IMR-90 (cell line): Measurements from ENCODE around the gene CFAP299. TPM values are rescaled to one million over a fixed set of nuclear protein-coding genes. Genes with fewer than 3 reads are reported as not detected.
A peak's percentile ranks its signal among the peaks of the same experiment; 100 is the strongest.

Experiments used
- ATAC-seq: fragments of 200-7000 bp; cut with Tn5 transposase; 2 replicates; pipeline ENCODE4 v1.9.1; 2020; ENCODE audit warnings: low read depth, mild to moderate bottlenecking, moderate library complexity
- BruUV-seq: library from RNA; stranded (reverse); fragments of 400-500 nt; replicated peaks from 2 replicates; lab custom pipeline; 2021; lab: Mats Ljungman, UMichigan
- CTCF ChIA-PET: fragments of 300-600 bp; formaldehyde crosslinking; extraction: SDS; loops from one replicate; lab custom pipeline; 2021; ENCODE audit warnings: antibody characterized with exemption; lab: Yijun Ruan, JAX
- POLR2A ChIA-PET: fragments of 300-600 bp; sonication (Branson Sonifier 250); formaldehyde crosslinking; loops from one replicate; lab custom pipeline; 2022; ENCODE audit warnings: antibody characterized with exemption; ENCODE audit not compliant: unreplicated experiment; lab: Charles Lee
- DNase-seq: peaks from one replicate; pipeline ENCODE4 v3.0.0; 2013
- H2AFZ ChIP-seq: replicated peaks from 2 replicates; pipeline ENCODE3; 2013; ENCODE audit warnings: low read length, mild to moderate bottlenecking; ENCODE audit not compliant: poor library complexity
- H2AK5ac ChIP-seq: 2 replicates; pipeline ENCODE4 v1.6.1; 2013; ENCODE audit warnings: low read depth, low read length, inconsistent platforms
- H2AK9ac ChIP-seq: replicated peaks from 2 replicates; pipeline ENCODE3; 2013; ENCODE audit warnings: mild to moderate bottlenecking, low read depth, low read length, moderate library complexity; ENCODE audit not compliant: poor library complexity
- H2BK120ac ChIP-seq: 2 replicates; pipeline ENCODE4 v1.6.1; 2013; ENCODE audit warnings: low read depth, low read length, inconsistent platforms
- H2BK15ac ChIP-seq: 3 replicates; pipeline ENCODE4 v1.6.1; 2013; ENCODE audit warnings: low read depth, low read length, inconsistent platforms
- H2BK20ac ChIP-seq: 2 replicates; pipeline ENCODE4 v1.6.1; 2013; ENCODE audit warnings: low read depth, mild to moderate bottlenecking, inconsistent platforms, low read length, moderate library complexity
- H2BK5ac ChIP-seq: 2 replicates; pipeline ENCODE4 v1.6.1; 2013; ENCODE audit warnings: mild to moderate bottlenecking, low read depth, low read length, inconsistent platforms; ENCODE audit not compliant: poor library complexity, severe bottlenecking
- H3K14ac ChIP-seq: replicated peaks from 2 replicates; pipeline ENCODE4 v1.6.1; 2013; ENCODE audit warnings: low read depth, low read length, inconsistent platforms
- H3K18ac ChIP-seq: 2 replicates; pipeline ENCODE4 v1.6.1; 2013; ENCODE audit warnings: low read depth, low read length, control low read depth
- H3K23ac ChIP-seq: 2 replicates; pipeline ENCODE4 v1.6.1; 2013; ENCODE audit warnings: low read depth, low read length, inconsistent platforms
- H3K27ac ChIP-seq: 2 replicates; pipeline ENCODE4 v1.5.1; 2013; ENCODE audit warnings: mild to moderate bottlenecking, control low read depth, low read length; ENCODE audit not compliant: insufficient read depth
- H3K27me3 ChIP-seq: 2 replicates; pipeline ENCODE4 v1.6.1; 2013; ENCODE audit warnings: low read length; ENCODE audit not compliant: control insufficient read depth, insufficient read depth
- H3K36me3 ChIP-seq: 2 replicates; pipeline ENCODE4 v1.6.1; 2013; ENCODE audit warnings: low read length, mixed read lengths; ENCODE audit not compliant: control insufficient read depth, insufficient read depth
- H3K4ac ChIP-seq: 2 replicates; pipeline ENCODE4 v1.6.1; 2013; ENCODE audit warnings: low read depth, low read length, inconsistent platforms
- H3K4me1 ChIP-seq: 2 replicates; pipeline ENCODE4 v1.6.1; 2013; ENCODE audit warnings: low read length, mixed read lengths; ENCODE audit not compliant: control insufficient read depth, insufficient read depth
- H3K4me2 ChIP-seq: 2 replicates; pipeline ENCODE4 v1.6.1; 2013; ENCODE audit warnings: low read depth, mild to moderate bottlenecking, control low read depth, low read length, moderate library complexity
- H3K4me3 ChIP-seq: 2 replicates; pipeline ENCODE4 v1.5.1; 2013; ENCODE audit warnings: low read depth, mild to moderate bottlenecking, control low read depth, low read length, moderate library complexity; ENCODE audit not compliant: insufficient read depth
- H3K56ac ChIP-seq: 2 replicates; pipeline ENCODE4 v1.6.1; 2013; ENCODE audit warnings: low read length, inconsistent platforms; ENCODE audit not compliant: insufficient read depth; ENCODE audit errors: extremely low read depth
- H3K79me1 ChIP-seq, 2 experiments: 2 replicates each; pipeline ENCODE4 v1.6.1; 2013; ENCODE audit warnings: low read length in 2 of 2, inconsistent platforms in 1 of 2, low read depth in 1 of 2
- H3K9ac ChIP-seq: 2 replicates; pipeline ENCODE4 v1.6.1; 2013; ENCODE audit warnings: low read depth, low read length, control low read depth
- H3K9me1 ChIP-seq: 2 replicates; pipeline ENCODE4 v1.6.1; 2013; ENCODE audit warnings: low read length, inconsistent platforms; ENCODE audit not compliant: insufficient read depth
- H3K9me3 ChIP-seq: 2 replicates; pipeline ENCODE4 v1.6.1; 2013; ENCODE audit warnings: low read length; ENCODE audit not compliant: control insufficient read depth, insufficient read depth
- H4K20me1 ChIP-seq: 2 replicates; pipeline ENCODE4 v1.6.1; 2013; ENCODE audit warnings: low read length, inconsistent platforms; ENCODE audit not compliant: insufficient read depth
- H4K5ac ChIP-seq: 2 replicates; pipeline ENCODE4 v1.6.1; 2013; ENCODE audit warnings: mild to moderate bottlenecking, low read depth, low read length, control low read depth
- H4K8ac ChIP-seq, 2 experiments: 2 replicates each; pipeline ENCODE4 v1.6.1; 2013; ENCODE audit warnings: low read depth in 2 of 2, low read length in 2 of 2, control low read depth in 1 of 2, inconsistent platforms in 1 of 2
- H4K91ac ChIP-seq: 2 replicates; pipeline ENCODE4 v1.6.1; 2013; ENCODE audit warnings: low read depth, low read length, inconsistent platforms; ENCODE audit not compliant: insufficient read depth
- CEBPB ChIP-seq: IDR thresholded peaks from 2 replicates; pipeline ENCODE4 v1.6.1; 2012; ENCODE audit warnings: low read depth, low read length, improper control_type of control experiment
- CHD1 ChIP-seq: IDR thresholded peaks from 2 replicates; pipeline ENCODE4 v1.6.1; 2012; ENCODE audit warnings: low read depth, low read length, improper control_type of control experiment
- FOS ChIP-seq: fragments of 150-350 bp; IDR thresholded peaks from 2 replicates; pipeline ENCODE4 v1.6.1; 2016; ENCODE audit warnings: low read depth, low read length
- WGBS, 2 experiments: methylation state at CpG; one replicate each; pipeline versions ENCODE4 v1.1.5 to v1.1.7; 2013; ENCODE audit warnings: missing lambda C conversion rate in 2 of 2; ENCODE audit not compliant: insufficient read length in 1 of 2; ENCODE audit errors: extremely low coverage in 2 of 2; 5-methylcytosine and 5-hydroxymethylcytosine counted together
- dilution Hi-C: fragments of 300-500 bp; cut with HindIII; formaldehyde crosslinking; loops from one replicate; pipeline ENCODE4 v1.14.3; 2018; ENCODE audit warnings: low sequenced_read_pairs; ENCODE audit not compliant: unreplicated experiment
- in situ Hi-C: fragments of 300-500 bp; cut with MboI; formaldehyde crosslinking; loops from 3 replicates; pipeline ENCODE4 v1.14.3; 2019; ENCODE audit warnings: low sequenced_read_pairs, inconsistent platforms, mixed read lengths
- intact Hi-C: fragments of 100-400 bp; cut with micrococcal nuclease; formaldehyde crosslinking; loops from 2 replicates; pipeline ENCODE4 v1.10.0; 2022
- polyA plus RNA-seq, 3 experiments: library from polyadenylated mRNA; depleted of rRNA; stranded (reverse); fragments of >200 nt; gene quantifications; 2 replicates each; pipeline ENCODE4 v1.2.3, GENCODE V29; 2012; ENCODE audit warnings: low replicate concordance in 1 of 3
- total RNA-seq: library from RNA; depleted of rRNA; stranded (reverse); fragments of >200 nt; gene quantifications from 2 replicates; pipeline ENCODE4 v1.2.3, GENCODE V29; 2012
- TF ChIP-seq, protein P1 (sequence below): fragments of 150-350 bp; IDR thresholded peaks from 2 replicates; pipeline ENCODE4 v1.6.1; 2016; ENCODE audit warnings: low read depth, mild to moderate bottlenecking, low read length, moderate library complexity, borderline replicate concordance

Gene CFAP299
- total and polyA plus RNA-seq, 2 of the 4 experiments (the other 2 are of a cell fraction): 1.0 to 1.1 TPM

DNA sequence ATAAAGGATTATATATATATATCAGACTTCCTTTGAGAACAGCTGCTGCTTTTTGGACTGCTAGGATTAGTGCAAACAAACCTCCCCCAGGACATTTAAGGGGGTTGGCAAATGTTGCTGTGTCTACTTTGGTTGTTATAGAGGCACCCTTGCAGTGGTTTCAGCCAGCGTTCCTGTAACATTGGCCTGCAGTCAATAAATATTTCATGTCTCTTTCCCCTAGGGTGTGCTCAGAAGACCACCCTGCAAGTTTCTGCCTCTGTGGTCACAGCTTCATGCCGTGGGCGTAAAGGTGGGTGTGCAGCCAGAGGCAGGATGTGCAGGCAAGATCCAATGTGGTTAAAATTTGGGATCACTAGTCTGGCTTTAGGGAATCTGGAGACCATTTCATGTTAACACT is 40.2 kb upstream of the CFAP299 start:
- H4K5ac ChIP-seq: peak overlapping the region; percentile 3; the same call in 1 of the 2 replicates
- H4K8ac ChIP-seq: 0 out of 4 replicates have a peak overlapping the region, but pooled peaks of 1 of the 2 experiments have one; percentile 29
- H2BK120ac ChIP-seq: 0 out of 2 replicates have a peak overlapping the region, but pooled peaks have one; percentile 18
- H3K79me1 ChIP-seq: peaks cover 6 to 40% of the 10 kb centered on the region in 2 experiments; a peak in 3 of 4 replicates
- peak overlapping the region; percentile 9; the same call in 1 of the 2 replicates for H3K18ac ChIP-seq
- H4K20me1 ChIP-seq: peaks cover 8% of the 10 kb centered on the region; the same call in 1 of the 2 replicates
- ATAC-seq (0 out of 2 replicates have a peak, but pooled peaks have one; percentile 12), DNase-seq (no peak)
- ChIA-PET CTCF (interaction anchor here (1.5 kb wide), 1 partner anchor 28 kb away, joined by 3 read pairs; the partner anchor contains the start of gene FGF5), POLR2A (no interaction called here)
- 0 out of 2 replicates have a peak overlapping the region, but pooled peaks have one; percentile 13 for H3K23ac ChIP-seq
- peaks cover 4% of the 10 kb centered on the region for H3K9me1 ChIP-seq
- no peak overlapping the region for H2BK15ac ChIP-seq
- no peak overlapping the region for H3K56ac ChIP-seq
- TF ChIP-seq CEBPB (no peak), CHD1 (no peak), FOS (no peak)
- TF ChIP-seq, protein P1, sequence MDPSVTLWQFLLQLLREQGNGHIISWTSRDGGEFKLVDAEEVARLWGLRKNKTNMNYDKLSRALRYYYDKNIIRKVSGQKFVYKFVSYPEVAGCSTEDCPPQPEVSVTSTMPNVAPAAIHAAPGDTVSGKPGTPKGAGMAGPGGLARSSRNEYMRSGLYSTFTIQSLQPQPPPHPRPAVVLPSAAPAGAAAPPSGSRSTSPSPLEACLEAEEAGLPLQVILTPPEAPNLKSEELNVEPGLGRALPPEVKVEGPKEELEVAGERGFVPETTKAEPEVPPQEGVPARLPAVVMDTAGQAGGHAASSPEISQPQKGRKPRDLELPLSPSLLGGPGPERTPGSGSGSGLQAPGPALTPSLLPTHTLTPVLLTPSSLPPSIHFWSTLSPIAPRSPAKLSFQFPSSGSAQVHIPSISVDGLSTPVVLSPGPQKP: no peak
- H2BK5ac ChIP-seq: peak overlapping the region; percentile 60
- H3K9ac ChIP-seq: no peak overlapping the region
- in situ Hi-C loops: no loop called here
- intact Hi-C loops: no loop called here
- H3K27me3 ChIP-seq: no peaks in the 10 kb centered on the region
- WGBS, 2 experiments: no CpG with 5 or more reads among the region's 3 CpGs
- H4K91ac ChIP-seq: peak overlapping the region; percentile 33; the same call in 1 of the 2 replicates
- H3K4me3 ChIP-seq: no peak overlapping the region
- H3K4me1 ChIP-seq: peaks cover 10% of the 10 kb centered on the region
- H2AK9ac ChIP-seq: peak overlapping the region; percentile 74
- dilution Hi-C loops: no loop called here
- H2AFZ ChIP-seq: peak overlapping the region; percentile 45
- peak overlapping the region; percentile 49; the same call in 1 of the 2 replicates for H2BK20ac ChIP-seq
- H3K4me2 ChIP-seq: no peak overlapping the region
- no peaks in the 10 kb centered on the region for H3K9me3 ChIP-seq
- peaks cover 2% of the 10 kb centered on the region for H3K36me3 ChIP-seq
- H2AK5ac ChIP-seq: peak overlapping the region; percentile 76; the same call in 1 of the 2 replicates
- no TSS peak for BruUV-seq
- H3K14ac ChIP-seq: peak overlapping the region; percentile 80
- no peak overlapping the region for H3K27ac ChIP-seq
- peak overlapping the region; percentile 41; the same call in 1 of the 2 replicates for H3K4ac ChIP-seq
